ENCODE measurements around the gene DZIP1L.
A peak's percentile ranks its signal among the peaks of the same experiment; 100 is the strongest.

Gene DZIP1L

GRCh38 chr3:138049157-138049919 is 66.1 kb downstream of the DZIP1L start:
- H3K4me3 ChIP-seq (ENCODE audit: low read depth, low read length), result no peak overlapping the region
- DNase-seq (ENCODE audit: low read depth), result peak; percentile 92
- TF ChIP-seq CTCF (conservative IDR thresholded peaks at IDR 0.05; ENCODE audit: low read depth, low read length), result peak; percentile 40

GRCh38 chr3:138047596-138048158 is 67.7 kb downstream of the DZIP1L start:
- H3K4me3 ChIP-seq (ENCODE audit: low read depth, low read length), result no peak overlapping the region
- DNase-seq (ENCODE audit: low read depth), result no peak
- no peak for TF ChIP-seq CTCF (conservative IDR thresholded peaks at IDR 0.05; ENCODE audit: low read depth, low read length)

GRCh38 chr3:138046955-138047354 is 68.5 kb downstream of the DZIP1L start:
- no peak for TF ChIP-seq CTCF (conservative IDR thresholded peaks at IDR 0.05; ENCODE audit: low read depth, low read length)
- DNase-seq (ENCODE audit: low read depth), result no peak
- no peak overlapping the region for H3K4me3 ChIP-seq (ENCODE audit: low read depth, low read length)

- H3K4me3 ChIP-seq (ENCODE audit: low read depth, low read length), result no peak overlapping the region
- TF ChIP-seq CTCF (conservative IDR thresholded peaks at IDR 0.05; ENCODE audit: low read depth, low read length), result no peak
- no peak for DNase-seq (ENCODE audit: low read depth)
These were observed 69.3 kb downstream of the DZIP1L start for GRCh38 chr3:138046085-138046484.

- H3K4me3 ChIP-seq (ENCODE audit: low read depth, low read length), result no peak overlapping the region
- no peak for TF ChIP-seq CTCF (conservative IDR thresholded peaks at IDR 0.05; ENCODE audit: low read depth, low read length)
- peak; percentile 87 for DNase-seq (ENCODE audit: low read depth)
These were observed 72.0 kb downstream of the DZIP1L start for GRCh38 chr3:138043266-138044029.

GRCh38 chr3:138042043-138042442 is 73.4 kb downstream of the DZIP1L start:
- DNase-seq (ENCODE audit: low read depth), result peak; percentile 80
- H3K4me3 ChIP-seq (ENCODE audit: low read depth, low read length), result no peak overlapping the region
- no peak for TF ChIP-seq CTCF (conservative IDR thresholded peaks at IDR 0.05; ENCODE audit: low read depth, low read length)

All from choroid plexus epithelial cell (primary cell).